Heart left ventricle (tissue), 16 donors: Measurements from ENCODE around the gene PRDM16. TPM values are rescaled to one million over a fixed set of nuclear protein-coding genes. Genes with fewer than 3 reads are reported as not detected.

Experiments
- ATAC-seq, 4 donors: fragments of 200-7000 bp; cut with Tn5 transposase; one replicate each; pipeline ENCODE4 v1.9.1; 2020 to 2022; ENCODE audit warnings: moderate library complexity in 4 of 4, mild to moderate bottlenecking in 3 of 4, moderate number of reproducible peaks in 1 of 4
- DNase-seq, 5 donors: peaks; one replicate each; pipeline ENCODE4 v3.0.0-alpha.2; 2020
- H3K27ac ChIP-seq, 12 donors: fragments of 200-600 bp; sonication (generic) in 4 of 12; one replicate each; pipeline versions ENCODE4 v1.5.0 to v1.8.0; 2016 to 2022; ENCODE audit warnings: mild to moderate bottlenecking in 2 of 12
- H3K27me3 ChIP-seq, 9 donors: fragments of 200-600 bp; sonication (generic) in 2 of 9; one replicate each; pipeline versions ENCODE4 v1.5.1 to v1.8.0; 2016 to 2022; ENCODE audit warnings: mild to moderate bottlenecking in 3 of 9
- H3K36me3 ChIP-seq, 9 donors: fragments of 200-600 bp; sonication (generic) in 2 of 9; one replicate each; pipeline versions ENCODE4 v1.5.0 to v1.8.0; 2018 to 2022; ENCODE audit warnings: mild to moderate bottlenecking in 2 of 9
- H3K4me1 ChIP-seq, 12 donors: fragments of 200-600 bp; sonication (generic) in 4 of 12; one replicate each; pipeline versions ENCODE4 v1.5.0 to v1.8.0; 2016 to 2022; ENCODE audit warnings: mild to moderate bottlenecking in 3 of 12
- H3K4me3 ChIP-seq, 12 donors: fragments of 200-600 bp; sonication (generic) in 4 of 12; one replicate each; pipeline versions ENCODE4 v1.5.0 to v1.8.0; 2017 to 2022; ENCODE audit warnings: mild to moderate bottlenecking in 9 of 12, moderate library complexity in 4 of 12
- H3K9me3 ChIP-seq, 12 donors: fragments of 200-600 bp; sonication (generic) in 4 of 12; one replicate each; pipeline versions ENCODE4 v1.5.0 to v1.8.0; 2016 to 2022; ENCODE audit warnings: mild to moderate bottlenecking in 1 of 12
- POLR2A ChIP-seq, 2 donors: fragments of 450-650 bp; IDR thresholded peaks; one replicate each; pipeline ENCODE4 v1.6.1; 2017; ENCODE audit warnings: antibody characterized with exemption in 2 of 2, mild to moderate bottlenecking in 2 of 2, moderate library complexity in 2 of 2
- WGBS, 4 donors: extraction: QIAGEN DNeasy Blood & Tissue Kit in 2 of 4; methylation state at CpG; one replicate each; pipeline versions ENCODE4 v1.1.5 to v1.1.7; 2013 to 2018; 5-methylcytosine and 5-hydroxymethylcytosine counted together
- intact Hi-C, 10 donors: fragments of 100-400 bp; cut with DNase I; formaldehyde crosslinking; loops; one replicate each; pipeline versions ENCODE4 v1.11.1 to v1.14.2; 2022
- polyA plus RNA-seq, 2 donors: library from polyadenylated mRNA; stranded (reverse); fragments of 200-250 nt; gene quantifications; one replicate each; pipeline ENCODE4 v1.2.3, GENCODE V29; 2013
- total RNA-seq, 9 donors: library from RNA; depleted of rRNA in 2 of 9; stranded (reverse); fragments of >200 nt in 2 of 9; fragmentation: NEBNext Ultra II Directional in 3 of 9; extraction: Animal tissue kit (Norgen Biotek cat#: 25700) in 3 of 9; gene quantifications; one replicate each; pipeline versions ENCODE4 v1.1.0 to v1.2.4, GENCODE V29; 2016 to 2023
- TF ChIP-seq, protein P1 (sequence below), 12 donors: fragments of 200-600 bp; sonication (generic) in 4 of 12; IDR thresholded peaks; one replicate each; pipeline versions ENCODE4 v1.5.0 to v1.8.0; 2018 to 2022; ENCODE audit warnings: antibody characterized with exemption in 12 of 12, mild to moderate bottlenecking in 5 of 12
- donor health status: ischemic (EF 13 %, LVEDD 7.1; RV severe dilation, severe dysfunction).
- donor health status: healthy with polysubstance abuse.
- donor health status: DM: no; HTN: yes; CAD: no.
- donor health status: DM: no; HTN: no; CAD: no.
- donor health status: ischemic (EF 25% LVEDD 6.9; RV normal size, moderate dysfunction).
- donor health status: ischemic (EF 25% LVEDD 5.7; RV mildly dilated, moderate dysfunction).
- donor health status: healthy.
- donor health status: DM: yes; HTN: yes; CAD: no.
- donor health status: ischemic (EF 35%, LVEDD 5.7; RV mildly dilated, moderate dysfunction).
- donor health status: nonischemic (EF 11% LVEDD 7.7; RV severe dilation, severe dysfunction).
- donor health status: DM: yes; HTN: yes; CAD: no.
- donor health status: PGD.
- donor health status: ischemic (EF 29% LVEDD 5.4; RV normal size, mild dysfunction).
- donor health status: nonischemic (EF 23%, LVEDD 6.1; RV moderate dilation, normal function).

The PRDM16 gene
- total and polyA plus RNA-seq, 11 donors = 6.0 to 22.7 (median 14.0) TPM

DNA sequence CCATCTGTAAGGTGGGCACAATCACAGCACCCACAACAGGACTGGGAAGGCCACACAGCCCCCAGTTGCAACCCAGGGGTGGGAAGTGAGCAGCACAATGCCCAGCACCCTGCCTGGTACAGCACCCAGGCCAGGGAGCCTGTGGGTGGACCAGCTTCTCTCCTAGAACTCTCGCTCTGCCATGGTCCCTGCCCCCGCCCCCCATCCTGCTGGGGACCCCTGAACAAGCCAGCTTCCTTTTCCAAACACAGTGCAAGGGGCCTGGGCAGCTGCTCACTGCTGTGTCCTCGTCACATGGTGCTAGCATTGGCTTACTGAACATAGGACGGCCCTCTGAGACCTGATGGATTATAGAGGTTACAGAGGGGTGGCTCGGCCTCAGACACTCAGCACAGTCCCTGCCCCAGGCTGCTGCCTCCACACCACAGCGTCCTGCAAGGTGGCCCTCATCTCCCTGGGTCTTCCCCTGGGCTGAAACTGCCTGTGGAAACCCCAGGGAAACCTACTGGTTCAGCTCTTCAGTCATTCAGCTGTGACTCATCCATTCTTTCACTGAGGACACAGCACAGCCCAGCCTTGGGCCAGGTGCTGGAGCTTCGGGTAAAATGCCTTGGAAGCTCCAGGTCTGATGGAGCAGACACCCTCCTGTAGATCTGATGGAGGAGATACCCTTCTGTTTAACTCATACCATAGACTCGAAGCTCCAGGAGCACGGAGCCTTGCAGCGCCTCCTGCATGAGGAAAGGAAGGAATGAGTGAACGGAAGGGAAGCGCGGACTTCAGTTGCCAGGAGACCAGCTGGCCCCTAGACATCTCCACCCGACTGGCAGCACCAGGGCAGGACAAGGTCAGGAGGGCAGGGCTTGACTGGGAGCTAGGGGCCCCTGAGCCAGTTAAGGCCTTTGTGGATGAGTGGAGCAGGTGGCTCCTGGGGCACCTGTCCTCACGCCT lies 8.1 kb upstream of the PRDM16 start:
- H3K4me1 ChIP-seq = peaks cover 0 to 34% (median 8%) of the 10 kb centered on the region in 12 donors
- TF ChIP-seq POLR2A (IDR thresholded peaks at IDR 0.05) = no peak
- TF ChIP-seq, protein P1, sequence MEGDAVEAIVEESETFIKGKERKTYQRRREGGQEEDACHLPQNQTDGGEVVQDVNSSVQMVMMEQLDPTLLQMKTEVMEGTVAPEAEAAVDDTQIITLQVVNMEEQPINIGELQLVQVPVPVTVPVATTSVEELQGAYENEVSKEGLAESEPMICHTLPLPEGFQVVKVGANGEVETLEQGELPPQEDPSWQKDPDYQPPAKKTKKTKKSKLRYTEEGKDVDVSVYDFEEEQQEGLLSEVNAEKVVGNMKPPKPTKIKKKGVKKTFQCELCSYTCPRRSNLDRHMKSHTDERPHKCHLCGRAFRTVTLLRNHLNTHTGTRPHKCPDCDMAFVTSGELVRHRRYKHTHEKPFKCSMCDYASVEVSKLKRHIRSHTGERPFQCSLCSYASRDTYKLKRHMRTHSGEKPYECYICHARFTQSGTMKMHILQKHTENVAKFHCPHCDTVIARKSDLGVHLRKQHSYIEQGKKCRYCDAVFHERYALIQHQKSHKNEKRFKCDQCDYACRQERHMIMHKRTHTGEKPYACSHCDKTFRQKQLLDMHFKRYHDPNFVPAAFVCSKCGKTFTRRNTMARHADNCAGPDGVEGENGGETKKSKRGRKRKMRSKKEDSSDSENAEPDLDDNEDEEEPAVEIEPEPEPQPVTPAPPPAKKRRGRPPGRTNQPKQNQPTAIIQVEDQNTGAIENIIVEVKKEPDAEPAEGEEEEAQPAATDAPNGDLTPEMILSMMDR (IDR thresholded peaks at IDR 0.05) = no peak
- H3K9me3 ChIP-seq = no peaks in the 10 kb centered on the region
- 67 to 74% (median 68%) methylated on average over 12 to 15 of the region's 15 CpGs for WGBS, 4 donors
- peaks cover 0 to 5% (median 0%) of the 10 kb centered on the region in 9 donors for H3K36me3 ChIP-seq
- DNase-seq (peak in 1 of 5 donors; percentile 40), ATAC-seq (no peak)
- intact Hi-C loops = loop anchor here in 3 of 10 donors (5.0 to 10.0 kb wide), 3 partner anchors 334 to 371 kb away; no protein-coding TSS in a partner anchor
- peaks cover 7 to 42% (median 24%) of the 10 kb centered on the region in 9 donors for H3K27me3 ChIP-seq
- no peak overlapping the region for H3K4me3 ChIP-seq
- H3K27ac ChIP-seq = no peak overlapping the region

DNA sequence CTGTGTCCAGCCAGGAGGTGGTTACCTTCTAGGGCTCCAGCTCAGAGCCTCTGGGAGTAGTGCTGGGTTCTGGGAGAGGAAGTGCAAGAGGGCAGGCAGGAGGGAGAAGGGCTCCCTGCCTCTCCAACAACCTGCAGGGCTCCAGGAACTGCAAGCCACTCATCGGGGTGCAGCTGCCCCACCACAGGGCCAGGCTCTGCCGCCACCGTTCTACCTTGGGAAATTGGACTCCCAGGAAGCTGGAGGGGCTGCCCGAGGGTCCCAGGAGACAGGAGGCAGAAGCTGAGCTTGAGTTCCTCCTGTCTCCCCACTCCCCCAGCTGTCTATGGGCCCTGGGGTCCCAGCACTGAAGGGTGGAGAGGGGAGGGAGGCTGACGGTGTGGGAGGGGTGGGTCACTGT lies 7.4 kb upstream of the PRDM16 start:
- ATAC-seq (no peak), DNase-seq (peak in 1 of 5 donors; percentile 36)
- no peaks in the 10 kb centered on the region for H3K9me3 ChIP-seq
- peaks cover 0 to 5% (median 0%) of the 10 kb centered on the region in 9 donors for H3K36me3 ChIP-seq
- H3K27ac ChIP-seq = no peak overlapping the region
- no peak overlapping the region for H3K4me3 ChIP-seq
- TF ChIP-seq, protein P1 (IDR thresholded peaks at IDR 0.05) = no peak
- no peak for TF ChIP-seq POLR2A (IDR thresholded peaks at IDR 0.05)
- peaks cover 10 to 49% (median 30%) of the 10 kb centered on the region in 9 donors for H3K27me3 ChIP-seq
- peaks cover 0 to 40% (median 8%) of the 10 kb centered on the region in 12 donors for H3K4me1 ChIP-seq
- WGBS, 4 donors = 40 to 56% (median 48%) methylated on average over 4 to 5 of the region's 5 CpGs
- intact Hi-C loops = loop anchor here in 3 of 10 donors (5.0 to 10.0 kb wide), 3 partner anchors 333 to 371 kb away; no protein-coding TSS in a partner anchor

DNA sequence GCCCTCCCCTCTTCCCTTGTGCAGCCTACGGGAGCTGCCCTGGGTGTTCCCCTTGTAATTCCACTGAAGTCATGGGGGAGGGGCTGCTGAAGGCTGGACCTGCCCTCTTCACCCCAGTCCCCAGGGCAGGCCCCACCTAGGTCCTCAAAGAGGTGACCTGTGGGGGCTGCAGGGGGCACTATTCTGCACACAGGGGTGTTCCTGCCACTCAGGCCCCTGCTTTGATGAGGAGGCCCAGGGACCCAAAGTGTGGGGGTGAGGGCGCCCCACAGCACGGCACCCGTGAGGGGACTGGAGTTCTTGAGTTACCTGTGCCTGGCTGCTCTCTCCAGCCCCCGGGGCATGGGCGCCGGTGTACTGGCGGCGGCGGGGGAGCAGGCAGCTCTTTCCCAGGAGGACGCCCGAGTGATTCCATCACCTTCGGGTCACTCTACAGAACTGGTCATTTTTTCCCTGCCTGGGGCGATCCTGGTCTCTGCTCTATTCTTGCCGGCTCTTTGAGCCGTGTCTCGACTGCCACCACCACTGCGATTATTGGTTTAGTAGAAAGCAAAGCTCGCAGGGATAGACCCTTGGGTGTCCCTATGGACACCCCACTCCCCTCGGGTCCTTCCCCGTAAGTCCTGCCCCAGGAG lies 6.9 kb upstream of the PRDM16 start:
- Histone ChIP-seq H3K36me3 (peaks cover 0 to 5% (median 0%) of the 10 kb centered on the region in 9 donors), H3K4me3 (no peak overlapping the region), H3K9me3 (no peaks in the 10 kb centered on the region), H3K4me1 (peaks cover 0 to 43% (median 8%) of the 10 kb centered on the region in 12 donors), H3K27ac (no peak overlapping the region), H3K27me3 (peaks cover 10 to 54% (median 32%) of the 10 kb centered on the region in 9 donors)
- no peak for ATAC-seq
- 41 to 60% (median 53%) methylated on average over 11 to 21 of the region's 21 CpGs for WGBS, 4 donors
- intact Hi-C loops = loop anchor here in 3 of 10 donors (5.0 to 10.0 kb wide), 3 partner anchors 333 to 370 kb away; no protein-coding TSS in a partner anchor
- peak in 1 of 5 donors; percentile 37 for DNase-seq
- TF ChIP-seq, protein P1 (IDR thresholded peaks at IDR 0.05) = no peak
- no peak for TF ChIP-seq POLR2A (IDR thresholded peaks at IDR 0.05)
